ENCODE data around the gene TMEM45B. TPM values are rescaled to one million over a fixed set of nuclear protein-coding genes. Genes with fewer than 3 reads are reported as not detected.
"Not testable (repeated sequence)": the region's sequence is repeated elsewhere in the genome, so short reads cannot be mapped to it uniquely, and the experiment has no call there.

The TMEM45B gene
- polyA plus RNA-seq, 1 donor from 2014 or later = not detected

GRCh38 chr11:129769059-129769458 lies 46.6 kb upstream of the TMEM45B start:
- H3K4me2 ChIP-seq (ENCODE audit: low read length) = no peak overlapping the region
- TF ChIP-seq EP300 (conservative IDR thresholded peaks at IDR 0.05; ENCODE audit: poor library complexity, severe bottlenecking) = no peak
- no peak for TF ChIP-seq RAD21 (conservative IDR thresholded peaks at IDR 0.05)
- TF ChIP-seq MXI1 (conservative IDR thresholded peaks at IDR 0.05; ENCODE audit: poor library complexity, severe bottlenecking) = no peak
- TF ChIP-seq, protein P1, sequence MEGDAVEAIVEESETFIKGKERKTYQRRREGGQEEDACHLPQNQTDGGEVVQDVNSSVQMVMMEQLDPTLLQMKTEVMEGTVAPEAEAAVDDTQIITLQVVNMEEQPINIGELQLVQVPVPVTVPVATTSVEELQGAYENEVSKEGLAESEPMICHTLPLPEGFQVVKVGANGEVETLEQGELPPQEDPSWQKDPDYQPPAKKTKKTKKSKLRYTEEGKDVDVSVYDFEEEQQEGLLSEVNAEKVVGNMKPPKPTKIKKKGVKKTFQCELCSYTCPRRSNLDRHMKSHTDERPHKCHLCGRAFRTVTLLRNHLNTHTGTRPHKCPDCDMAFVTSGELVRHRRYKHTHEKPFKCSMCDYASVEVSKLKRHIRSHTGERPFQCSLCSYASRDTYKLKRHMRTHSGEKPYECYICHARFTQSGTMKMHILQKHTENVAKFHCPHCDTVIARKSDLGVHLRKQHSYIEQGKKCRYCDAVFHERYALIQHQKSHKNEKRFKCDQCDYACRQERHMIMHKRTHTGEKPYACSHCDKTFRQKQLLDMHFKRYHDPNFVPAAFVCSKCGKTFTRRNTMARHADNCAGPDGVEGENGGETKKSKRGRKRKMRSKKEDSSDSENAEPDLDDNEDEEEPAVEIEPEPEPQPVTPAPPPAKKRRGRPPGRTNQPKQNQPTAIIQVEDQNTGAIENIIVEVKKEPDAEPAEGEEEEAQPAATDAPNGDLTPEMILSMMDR (IDR thresholded peaks at IDR 0.05; ENCODE audit: poor library complexity, severe bottlenecking) = no peak
- no peak for TF ChIP-seq EZH2 (IDR thresholded peaks at IDR 0.05; ENCODE audit: borderline replicate concordance, insufficient read depth, low read length, poor library complexity, severe bottlenecking)
- TF ChIP-seq, protein P2, sequence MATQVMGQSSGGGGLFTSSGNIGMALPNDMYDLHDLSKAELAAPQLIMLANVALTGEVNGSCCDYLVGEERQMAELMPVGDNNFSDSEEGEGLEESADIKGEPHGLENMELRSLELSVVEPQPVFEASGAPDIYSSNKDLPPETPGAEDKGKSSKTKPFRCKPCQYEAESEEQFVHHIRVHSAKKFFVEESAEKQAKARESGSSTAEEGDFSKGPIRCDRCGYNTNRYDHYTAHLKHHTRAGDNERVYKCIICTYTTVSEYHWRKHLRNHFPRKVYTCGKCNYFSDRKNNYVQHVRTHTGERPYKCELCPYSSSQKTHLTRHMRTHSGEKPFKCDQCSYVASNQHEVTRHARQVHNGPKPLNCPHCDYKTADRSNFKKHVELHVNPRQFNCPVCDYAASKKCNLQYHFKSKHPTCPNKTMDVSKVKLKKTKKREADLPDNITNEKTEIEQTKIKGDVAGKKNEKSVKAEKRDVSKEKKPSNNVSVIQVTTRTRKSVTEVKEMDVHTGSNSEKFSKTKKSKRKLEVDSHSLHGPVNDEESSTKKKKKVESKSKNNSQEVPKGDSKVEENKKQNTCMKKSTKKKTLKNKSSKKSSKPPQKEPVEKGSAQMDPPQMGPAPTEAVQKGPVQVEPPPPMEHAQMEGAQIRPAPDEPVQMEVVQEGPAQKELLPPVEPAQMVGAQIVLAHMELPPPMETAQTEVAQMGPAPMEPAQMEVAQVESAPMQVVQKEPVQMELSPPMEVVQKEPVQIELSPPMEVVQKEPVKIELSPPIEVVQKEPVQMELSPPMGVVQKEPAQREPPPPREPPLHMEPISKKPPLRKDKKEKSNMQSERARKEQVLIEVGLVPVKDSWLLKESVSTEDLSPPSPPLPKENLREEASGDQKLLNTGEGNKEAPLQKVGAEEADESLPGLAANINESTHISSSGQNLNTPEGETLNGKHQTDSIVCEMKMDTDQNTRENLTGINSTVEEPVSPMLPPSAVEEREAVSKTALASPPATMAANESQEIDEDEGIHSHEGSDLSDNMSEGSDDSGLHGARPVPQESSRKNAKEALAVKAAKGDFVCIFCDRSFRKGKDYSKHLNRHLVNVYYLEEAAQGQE (IDR thresholded peaks at IDR 0.05; ENCODE audit: borderline replicate concordance) = no peak
- TF ChIP-seq POLR2AphosphoS5 (IDR thresholded peaks at IDR 0.05) = no peak
- no peak for TF ChIP-seq TAF1 (IDR thresholded peaks at IDR 0.05; ENCODE audit: low read depth)
- no peak for TF ChIP-seq SMC3 (conservative IDR thresholded peaks at IDR 0.05; ENCODE audit: poor library complexity)

GRCh38 chr11:129770993-129771392 lies 44.7 kb upstream of the TMEM45B start:
- Histone ChIP-seq H3K9ac (ENCODE audit: low read length) (no peak overlapping the region), H3K27me3 (ENCODE audit: insufficient read depth, low read depth, low read length) (no peaks in the 10 kb centered on the region), H3K9me2 (ENCODE audit: insufficient read depth, low read length) (no peaks in the 10 kb centered on the region), H3F3A (ENCODE audit: insufficient read depth, low read length, poor library complexity, severe bottlenecking) (no peaks in the 10 kb centered on the region), H3K4me3 (ENCODE audit: low read length) (no peak overlapping the region), H3K79me2 (replicated peaks; ENCODE audit: insufficient read depth, low read length) (no peaks in the 10 kb centered on the region), H3K27ac (ENCODE audit: low read length) (no peak overlapping the region), H2AFZ (ENCODE audit: low read depth, low read length) (no peak overlapping the region), H3K4me2 (ENCODE audit: low read length) (no peak overlapping the region), H4K20me1 (ENCODE audit: insufficient read depth) (no peaks in the 10 kb centered on the region), H3K36me3 (ENCODE audit: insufficient read depth, low read length) (no peaks in the 10 kb centered on the region), H3K9me3 (ENCODE audit: low read length) (no peaks in the 10 kb centered on the region)
- TF ChIP-seq, protein P1 (IDR thresholded peaks at IDR 0.05; ENCODE audit: poor library complexity, severe bottlenecking) = no peak
- TF ChIP-seq EZH2 (IDR thresholded peaks at IDR 0.05; ENCODE audit: borderline replicate concordance, insufficient read depth, low read length, poor library complexity, severe bottlenecking) (no peak), TAF1 (IDR thresholded peaks at IDR 0.05; ENCODE audit: low read depth) (no peak), MXI1 (conservative IDR thresholded peaks at IDR 0.05; ENCODE audit: poor library complexity, severe bottlenecking) (no peak), EP300 (conservative IDR thresholded peaks at IDR 0.05; ENCODE audit: poor library complexity, severe bottlenecking) (no peak), POLR2AphosphoS5 (IDR thresholded peaks at IDR 0.05) (no peak), RAD21 (conservative IDR thresholded peaks at IDR 0.05) (no peak), SMC3 (conservative IDR thresholded peaks at IDR 0.05; ENCODE audit: poor library complexity) (no peak)
- TF ChIP-seq, protein P2 (IDR thresholded peaks at IDR 0.05; ENCODE audit: borderline replicate concordance) = no peak

More at GRCh38 chr11:129769059-129769458, 46.6 kb upstream of the TMEM45B start:
- no peaks in the 10 kb centered on the region for H3K36me3 ChIP-seq (ENCODE audit: insufficient read depth, low read length)
- H3F3A ChIP-seq (ENCODE audit: insufficient read depth, low read length, poor library complexity, severe bottlenecking) = no peaks in the 10 kb centered on the region
- no peaks in the 10 kb centered on the region for H3K9me3 ChIP-seq (ENCODE audit: low read length)
- H3K9ac ChIP-seq (ENCODE audit: low read length) = no peak overlapping the region
- H2AFZ ChIP-seq (ENCODE audit: low read depth, low read length) = no peak overlapping the region
- no peak overlapping the region for H3K27ac ChIP-seq (ENCODE audit: low read length)
- H3K4me3 ChIP-seq (ENCODE audit: low read length) = no peak overlapping the region
- no peaks in the 10 kb centered on the region for H3K27me3 ChIP-seq (ENCODE audit: insufficient read depth, low read depth, low read length)
- H4K20me1 ChIP-seq (ENCODE audit: insufficient read depth) = no peaks in the 10 kb centered on the region
- no peaks in the 10 kb centered on the region for H3K79me2 ChIP-seq (replicated peaks; ENCODE audit: insufficient read depth, low read length)
- H3K9me2 ChIP-seq (ENCODE audit: insufficient read depth, low read length) = no peaks in the 10 kb centered on the region

DNA sequence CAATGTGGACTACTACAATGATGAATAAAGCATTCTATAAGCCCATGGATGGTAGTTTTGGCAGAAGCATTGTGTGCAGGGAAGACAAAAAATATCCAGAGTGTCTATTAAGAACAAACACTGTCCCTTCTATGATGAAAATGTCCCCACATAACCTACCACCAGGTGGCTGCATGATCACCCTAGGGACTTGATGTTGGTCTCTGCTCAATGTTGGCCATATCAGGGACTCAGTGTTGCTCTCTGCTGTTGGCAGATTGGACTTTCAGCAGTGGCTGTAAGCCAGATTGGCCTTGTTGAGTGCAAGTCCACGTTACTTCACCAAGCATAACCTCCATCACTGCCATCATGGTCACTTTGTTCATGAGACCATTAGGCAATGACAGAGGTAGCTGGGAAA lies 44.2 kb upstream of the TMEM45B start:
- H3K4me2 ChIP-seq (ENCODE audit: low read length); H3K27ac ChIP-seq (ENCODE audit: low read length); H3K9ac ChIP-seq (ENCODE audit: low read length); H3F3A ChIP-seq (ENCODE audit: insufficient read depth, low read length, poor library complexity, severe bottlenecking); H2AFZ ChIP-seq (ENCODE audit: low read depth, low read length); H3K4me3 ChIP-seq (ENCODE audit: low read length); H3K27me3 ChIP-seq (ENCODE audit: insufficient read depth, low read depth, low read length); H3K79me2 ChIP-seq (replicated peaks; ENCODE audit: insufficient read depth, low read length); H3K9me2 ChIP-seq (ENCODE audit: insufficient read depth, low read length); H4K20me1 ChIP-seq (ENCODE audit: insufficient read depth); H3K36me3 ChIP-seq (ENCODE audit: insufficient read depth, low read length); H3K9me3 ChIP-seq (ENCODE audit: low read length): not testable (repeated sequence)
